H9 (cell line): ENCODE data around the gene ATXN7. TPM values are rescaled to one million over a fixed set of nuclear protein-coding genes. Genes with fewer than 3 reads are reported as not detected.

Experiments
- DNase-seq: peaks from one replicate; pipeline ENCODE4 v3.0.0-alpha.2; 2017
- H2AFZ ChIP-seq: one replicate; pipeline ENCODE4 v1.6.1; 2013; ENCODE audit warnings: mild to moderate bottlenecking, low read length, control low read depth, moderate library complexity
- H2AK5ac ChIP-seq: 2 replicates; pipeline ENCODE4 v1.6.1; 2013; ENCODE audit warnings: low read length, control low read depth, mixed read lengths; ENCODE audit not compliant: insufficient read length
- H2BK120ac ChIP-seq: one replicate; pipeline ENCODE4 v1.6.1; 2013; ENCODE audit warnings: low read depth, mild to moderate bottlenecking, low read length, control low read depth, inconsistent platforms; ENCODE audit not compliant: poor library complexity, severe bottlenecking
- H2BK12ac ChIP-seq: 2 replicates; pipeline ENCODE4 v1.6.1; 2013; ENCODE audit warnings: low read length, control low read depth, mixed read lengths, low read depth; ENCODE audit not compliant: insufficient read length
- H2BK15ac ChIP-seq: 2 replicates; pipeline ENCODE4 v1.6.1; 2013; ENCODE audit warnings: low read depth, low read length, control low read depth
- H2BK20ac ChIP-seq: one replicate; pipeline ENCODE4 v1.6.1; 2013; ENCODE audit warnings: low read depth, mild to moderate bottlenecking, low read length, control low read depth, inconsistent platforms; ENCODE audit not compliant: poor library complexity, severe bottlenecking
- H2BK5ac ChIP-seq: 2 replicates; pipeline ENCODE4 v1.6.1; 2013; ENCODE audit warnings: low read length, control low read depth, mixed read lengths; ENCODE audit not compliant: insufficient read length
- H3K14ac ChIP-seq: 2 replicates; pipeline ENCODE4 v1.6.1; 2013; ENCODE audit warnings: low read length, control low read depth; ENCODE audit not compliant: insufficient read depth
- H3K18ac ChIP-seq: 2 replicates; pipeline ENCODE4 v1.6.1; 2013; ENCODE audit warnings: low read depth, mild to moderate bottlenecking, mixed read lengths, low read length, control low read depth; ENCODE audit not compliant: insufficient read length
- H3K23ac ChIP-seq: 2 replicates; pipeline ENCODE4 v1.6.1; 2013; ENCODE audit warnings: low read length, control low read depth, mixed read lengths, low read depth; ENCODE audit not compliant: insufficient read length
- H3K23me2 ChIP-seq: 2 replicates; pipeline ENCODE4 v1.6.1; 2013; ENCODE audit warnings: low read depth, mild to moderate bottlenecking, mixed read lengths, low read length, control low read depth; ENCODE audit not compliant: insufficient read length, poor library complexity, severe bottlenecking
- H3K27ac ChIP-seq: 2 replicates; pipeline ENCODE4 v1.5.1; 2013; ENCODE audit warnings: low read length, control low read depth, mixed read lengths, low read depth; ENCODE audit not compliant: insufficient read length
- H3K27me3 ChIP-seq: 2 replicates; pipeline ENCODE4 v1.6.1; 2013; ENCODE audit warnings: low read length, control low read depth, inconsistent platforms; ENCODE audit not compliant: insufficient read depth
- H3K4ac ChIP-seq: 2 replicates; pipeline ENCODE4 v1.6.1; 2013; ENCODE audit warnings: low read depth, mild to moderate bottlenecking, control low read depth, inconsistent platforms, low read length, moderate library complexity
- H3K4me1 ChIP-seq: 2 replicates; pipeline ENCODE4 v1.6.1; 2013; ENCODE audit warnings: low read length, control low read depth, inconsistent platforms; ENCODE audit not compliant: insufficient read depth
- H3K4me2 ChIP-seq: 2 replicates; pipeline ENCODE4 v1.6.1; 2013; ENCODE audit warnings: low read length, control low read depth, mixed read lengths; ENCODE audit not compliant: insufficient read length, insufficient read depth
- H3K56ac ChIP-seq: 2 replicates; pipeline ENCODE4 v1.6.1; 2013; ENCODE audit warnings: low read depth, mild to moderate bottlenecking, mixed read lengths, low read length, control low read depth; ENCODE audit not compliant: insufficient read length
- H3K79me1 ChIP-seq: 2 replicates; pipeline ENCODE4 v1.6.1; 2013; ENCODE audit warnings: low read depth, mild to moderate bottlenecking, moderate library complexity, low read length, control low read depth, inconsistent platforms; ENCODE audit not compliant: insufficient read depth, poor library complexity, severe bottlenecking
- H3K79me2 ChIP-seq: 2 replicates; pipeline ENCODE4 v1.6.1; 2013; ENCODE audit warnings: low read length, control low read depth, inconsistent platforms; ENCODE audit not compliant: insufficient read depth
- H3K9ac ChIP-seq: 2 replicates; pipeline ENCODE4 v1.6.1; 2013; ENCODE audit warnings: low read length, control low read depth, mixed read lengths; ENCODE audit not compliant: insufficient read length; ENCODE audit errors: extremely low read depth
- H3K9me3 ChIP-seq: one replicate; pipeline ENCODE4 v1.6.1; 2013; ENCODE audit warnings: low read depth, low read length, inconsistent platforms; ENCODE audit not compliant: control insufficient read depth
- H3T11ph ChIP-seq: one replicate; pipeline ENCODE4 v1.6.1; 2013; ENCODE audit warnings: mild to moderate bottlenecking, low read length, control low read depth, inconsistent platforms
- H4K20me1 ChIP-seq: one replicate; pipeline ENCODE4 v1.6.1; 2013; ENCODE audit not compliant: control insufficient read depth, insufficient read length, insufficient read depth
- H4K5ac ChIP-seq: 2 replicates; pipeline ENCODE4 v1.6.1; 2013; ENCODE audit warnings: low read depth, mild to moderate bottlenecking, mixed read lengths, low read length, control low read depth; ENCODE audit not compliant: insufficient read length
- H4K8ac ChIP-seq: replicated peaks from 2 replicates; pipeline ENCODE4 v1.6.1; 2013; ENCODE audit warnings: low read length, control low read depth, mixed read lengths, low read depth; ENCODE audit not compliant: insufficient read length
- H4K91ac ChIP-seq: 2 replicates; pipeline ENCODE4 v1.6.1; 2013; ENCODE audit warnings: low read depth, mild to moderate bottlenecking, moderate library complexity, mixed read lengths, low read length, control low read depth; ENCODE audit not compliant: insufficient read length
- H3K27ac Mint-ChIP-seq, 3 experiments: 2 replicates in 2 of 3; 3 replicates in 1 of 3; pipeline ENCODE4 v1.8.0; 2020 to 2021; ENCODE audit warnings: mixed read lengths in 3 of 3, mild to moderate bottlenecking in 1 of 3, moderate library complexity in 1 of 3
- H3K27me3 Mint-ChIP-seq: 2 replicates; pipeline ENCODE4 v1.8.0; 2021; ENCODE audit warnings: low read depth, mild to moderate bottlenecking, moderate library complexity, mixed read lengths
- H3K36me3 Mint-ChIP-seq, 3 experiments: 2 replicates in 2 of 3; 3 replicates in 1 of 3; pipeline ENCODE4 v1.8.0; 2020 to 2021; ENCODE audit warnings: low read depth in 3 of 3, mixed read lengths in 3 of 3; ENCODE audit not compliant: insufficient read depth in 1 of 3
- H3K4me1 Mint-ChIP-seq, 2 experiments: 2 replicates each; pipeline ENCODE4 v1.8.0; 2020; ENCODE audit warnings: mixed read lengths in 2 of 2
- H3K4me3 Mint-ChIP-seq, 2 experiments: 2 replicates in 1 of 2; 3 replicates in 1 of 2; pipeline ENCODE4 v1.8.0; 2020 to 2021; ENCODE audit warnings: mild to moderate bottlenecking in 2 of 2, mixed read lengths in 2 of 2, moderate library complexity in 1 of 2
- H3K9me3 Mint-ChIP-seq, 2 experiments: 2 replicates in 1 of 2; 3 replicates in 1 of 2; pipeline ENCODE4 v1.8.0; 2020; ENCODE audit warnings: mild to moderate bottlenecking in 2 of 2, mixed read lengths in 2 of 2, moderate library complexity in 1 of 2
- WGBS: extraction: QIAGEN DNeasy Blood & Tissue Kit; methylation state at CpG from one replicate; pipeline ENCODE4 v1.1.7; 2013; ENCODE audit warnings: missing lambda C conversion rate, low lambda C conversion rate, mixed read lengths; ENCODE audit not compliant: insufficient read length; ENCODE audit errors: extremely low coverage; 5-methylcytosine and 5-hydroxymethylcytosine counted together
- total RNA-seq: library from RNA; stranded (reverse); gene quantifications from 2 replicates; pipeline ENCODE4 v1.2.1, GENCODE V29; 2021
- TF ChIP-seq, protein P1 (sequence below): fragments of 200-600 bp; sonication (generic); conservative IDR thresholded peaks from 3 replicates; pipeline ENCODE4 v1.8.0; 2021; ENCODE audit warnings: antibody characterized with exemption, mild to moderate bottlenecking

Gene ATXN7
- total RNA-seq, 1 experiment from 2014 or later, result 21.5 TPM

DNA sequence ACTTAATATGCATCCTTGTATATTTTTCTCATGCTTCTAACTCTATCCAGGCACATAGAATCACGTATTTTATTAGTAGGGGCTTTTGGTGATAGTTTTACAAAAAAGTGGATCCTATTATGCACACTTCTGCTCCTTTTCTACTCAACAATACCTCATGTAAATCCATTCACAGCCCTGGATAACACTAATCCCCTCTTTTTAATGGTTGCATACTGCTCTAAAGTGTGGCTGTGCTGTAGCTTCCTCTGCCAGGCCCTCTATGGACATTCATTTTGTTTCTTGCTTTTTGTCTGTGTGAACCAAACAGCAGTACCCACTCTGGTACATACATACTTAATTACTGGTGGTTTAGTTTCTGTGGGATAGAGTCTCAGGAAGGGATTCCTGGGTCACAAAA, 99.8 kb downstream of the ATXN7 start:
- Histone ChIP-seq H3K18ac (no peak overlapping the region), H3K23ac (no peak overlapping the region), H2BK15ac (no peak overlapping the region), H3K23me2 (no peaks in the 10 kb centered on the region), H2BK120ac (no peak overlapping the region), H2BK20ac (no peak overlapping the region), H2BK12ac (no peak overlapping the region), H3K27ac (no peak overlapping the region), H4K5ac (no peak overlapping the region), H3T11ph (no peak overlapping the region), H2AFZ (no peak overlapping the region), H4K20me1 (no peaks in the 10 kb centered on the region), H3K4me2 (no peak overlapping the region), H3K79me1 (no peaks in the 10 kb centered on the region), H3K14ac (no peak overlapping the region), H3K4me1 (peaks cover 11% of the 10 kb centered on the region; the same call in 1 of the 2 replicates), H4K91ac (no peak overlapping the region), H4K8ac (no peak overlapping the region), H3K79me2 (no peaks in the 10 kb centered on the region), H3K9ac (no peak overlapping the region), H3K56ac (no peak overlapping the region), H3K27me3 (no peaks in the 10 kb centered on the region), H2AK5ac (no peak overlapping the region), H2BK5ac (no peak overlapping the region), H3K9me3 (no peaks in the 10 kb centered on the region), H3K4ac (no peak overlapping the region)
- WGBS, result no CpG with 5 or more reads among the region's 1 CpG
- no peaks in the 10 kb centered on the region for H3K9me3 Mint-ChIP-seq
- DNase-seq, result no peak
- no peaks in the 10 kb centered on the region for H3K36me3 Mint-ChIP-seq
- TF ChIP-seq, protein P1, sequence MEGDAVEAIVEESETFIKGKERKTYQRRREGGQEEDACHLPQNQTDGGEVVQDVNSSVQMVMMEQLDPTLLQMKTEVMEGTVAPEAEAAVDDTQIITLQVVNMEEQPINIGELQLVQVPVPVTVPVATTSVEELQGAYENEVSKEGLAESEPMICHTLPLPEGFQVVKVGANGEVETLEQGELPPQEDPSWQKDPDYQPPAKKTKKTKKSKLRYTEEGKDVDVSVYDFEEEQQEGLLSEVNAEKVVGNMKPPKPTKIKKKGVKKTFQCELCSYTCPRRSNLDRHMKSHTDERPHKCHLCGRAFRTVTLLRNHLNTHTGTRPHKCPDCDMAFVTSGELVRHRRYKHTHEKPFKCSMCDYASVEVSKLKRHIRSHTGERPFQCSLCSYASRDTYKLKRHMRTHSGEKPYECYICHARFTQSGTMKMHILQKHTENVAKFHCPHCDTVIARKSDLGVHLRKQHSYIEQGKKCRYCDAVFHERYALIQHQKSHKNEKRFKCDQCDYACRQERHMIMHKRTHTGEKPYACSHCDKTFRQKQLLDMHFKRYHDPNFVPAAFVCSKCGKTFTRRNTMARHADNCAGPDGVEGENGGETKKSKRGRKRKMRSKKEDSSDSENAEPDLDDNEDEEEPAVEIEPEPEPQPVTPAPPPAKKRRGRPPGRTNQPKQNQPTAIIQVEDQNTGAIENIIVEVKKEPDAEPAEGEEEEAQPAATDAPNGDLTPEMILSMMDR, result no peak
- H3K27me3 Mint-ChIP-seq, result no peaks in the 10 kb centered on the region
- H3K4me3 Mint-ChIP-seq, result no peak overlapping the region
- H3K27ac Mint-ChIP-seq, result no peak overlapping the region; a peak in 1 of 7 replicates
- H3K4me1 Mint-ChIP-seq, result peaks cover 49 to 57% of the 10 kb centered on the region in 2 experiments
